Cardiac muscle cell (in vitro differentiated cells and primary cell): ENCODE results near the gene PPP1R1B. TPM values are rescaled to one million over a fixed set of nuclear protein-coding genes. Genes with fewer than 3 reads are reported as not detected.

Experiments
- DNase-seq, 2 donors: peaks; one replicate each; pipeline versions ENCODE4 v3.0.0 to v3.0.0-alpha.2; 2010 to 2017; ENCODE audit warnings: low read depth in 1 of 2, low spot score in 1 of 2
- H3K27ac ChIP-seq: fragments of 200-600 bp; sonication (generic); 2 replicates; pipeline ENCODE4 v1.5.1; 2016
- H3K27me3 ChIP-seq: fragments of 200-600 bp; sonication (generic); 2 replicates; pipeline ENCODE4 v1.6.0; 2016; ENCODE audit warnings: control low read depth
- H3K36me3 ChIP-seq: fragments of 200-600 bp; sonication (generic); 2 replicates; pipeline ENCODE4 v1.5.1; 2016; ENCODE audit warnings: control low read depth
- H3K4me1 ChIP-seq: fragments of 200-600 bp; sonication (generic); 2 replicates; pipeline ENCODE4 v1.8.1; 2017; ENCODE audit warnings: low read depth, mild to moderate bottlenecking, mixed run types
- H3K4me3 ChIP-seq: fragments of 200-600 bp; sonication (generic); 2 replicates; pipeline ENCODE4 v1.5.1; 2016; ENCODE audit warnings: mild to moderate bottlenecking
- H3K9me3 ChIP-seq: fragments of 200-600 bp; sonication (generic); 2 replicates; pipeline ENCODE4 v1.5.1; 2017; ENCODE audit warnings: low read depth, mild to moderate bottlenecking, control low read depth
- polyA plus RNA-seq: library from polyadenylated mRNA; unstranded; fragments of >200 nt; fragmentation: Nextera tagmentation; extraction: Ambion mirVana; gene quantifications from 2 replicates; pipeline ENCODE4 v1.2.1, GENCODE V29; 2016
- total RNA-seq: library from RNA; depleted of rRNA; stranded (reverse); fragments of >200 nt; gene quantifications from 2 replicates; pipeline ENCODE4 v1.2.3, GENCODE V29; 2016
- TF ChIP-seq, protein P1 (sequence below): IDR thresholded peaks from 2 replicates; pipeline ENCODE4 v1.5.1; 2012; ENCODE audit warnings: low read depth, mild to moderate bottlenecking, low read length

PPP1R1B gene
- total and polyA plus RNA-seq, 2 experiments from 2014 or later, result 7.6 to 17.7 TPM

DNA sequence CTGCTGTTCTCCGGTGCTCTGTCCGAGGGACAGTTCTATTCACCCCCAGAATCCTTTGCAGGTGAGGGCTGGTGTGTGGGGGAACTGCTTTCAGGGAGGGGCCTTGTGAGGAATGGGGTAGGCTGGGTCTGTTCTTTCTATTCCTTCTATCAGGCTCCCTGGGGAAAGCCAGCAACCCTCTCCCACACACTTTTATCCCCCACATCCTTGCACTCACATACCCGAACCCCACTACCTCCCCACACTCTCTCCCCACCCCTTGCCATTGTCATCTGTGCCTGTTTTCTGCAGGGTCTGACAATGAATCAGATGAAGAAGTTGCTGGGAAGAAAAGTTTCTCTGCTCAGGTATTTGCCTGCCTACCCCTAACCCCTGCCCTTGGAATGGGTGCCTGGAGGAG is 32.0 kb downstream of the PPP1R1B start:
- Histone ChIP-seq H3K4me1 (peaks cover 6% of the 10 kb centered on the region), H3K4me3 (no peak overlapping the region), H3K36me3 (peaks cover 11% of the 10 kb centered on the region), H3K27me3 (no peaks in the 10 kb centered on the region), H3K27ac (no peak overlapping the region), H3K9me3 (no peaks in the 10 kb centered on the region)
- TF ChIP-seq, protein P1, sequence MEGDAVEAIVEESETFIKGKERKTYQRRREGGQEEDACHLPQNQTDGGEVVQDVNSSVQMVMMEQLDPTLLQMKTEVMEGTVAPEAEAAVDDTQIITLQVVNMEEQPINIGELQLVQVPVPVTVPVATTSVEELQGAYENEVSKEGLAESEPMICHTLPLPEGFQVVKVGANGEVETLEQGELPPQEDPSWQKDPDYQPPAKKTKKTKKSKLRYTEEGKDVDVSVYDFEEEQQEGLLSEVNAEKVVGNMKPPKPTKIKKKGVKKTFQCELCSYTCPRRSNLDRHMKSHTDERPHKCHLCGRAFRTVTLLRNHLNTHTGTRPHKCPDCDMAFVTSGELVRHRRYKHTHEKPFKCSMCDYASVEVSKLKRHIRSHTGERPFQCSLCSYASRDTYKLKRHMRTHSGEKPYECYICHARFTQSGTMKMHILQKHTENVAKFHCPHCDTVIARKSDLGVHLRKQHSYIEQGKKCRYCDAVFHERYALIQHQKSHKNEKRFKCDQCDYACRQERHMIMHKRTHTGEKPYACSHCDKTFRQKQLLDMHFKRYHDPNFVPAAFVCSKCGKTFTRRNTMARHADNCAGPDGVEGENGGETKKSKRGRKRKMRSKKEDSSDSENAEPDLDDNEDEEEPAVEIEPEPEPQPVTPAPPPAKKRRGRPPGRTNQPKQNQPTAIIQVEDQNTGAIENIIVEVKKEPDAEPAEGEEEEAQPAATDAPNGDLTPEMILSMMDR, result no peak
- no peak for DNase-seq

DNA sequence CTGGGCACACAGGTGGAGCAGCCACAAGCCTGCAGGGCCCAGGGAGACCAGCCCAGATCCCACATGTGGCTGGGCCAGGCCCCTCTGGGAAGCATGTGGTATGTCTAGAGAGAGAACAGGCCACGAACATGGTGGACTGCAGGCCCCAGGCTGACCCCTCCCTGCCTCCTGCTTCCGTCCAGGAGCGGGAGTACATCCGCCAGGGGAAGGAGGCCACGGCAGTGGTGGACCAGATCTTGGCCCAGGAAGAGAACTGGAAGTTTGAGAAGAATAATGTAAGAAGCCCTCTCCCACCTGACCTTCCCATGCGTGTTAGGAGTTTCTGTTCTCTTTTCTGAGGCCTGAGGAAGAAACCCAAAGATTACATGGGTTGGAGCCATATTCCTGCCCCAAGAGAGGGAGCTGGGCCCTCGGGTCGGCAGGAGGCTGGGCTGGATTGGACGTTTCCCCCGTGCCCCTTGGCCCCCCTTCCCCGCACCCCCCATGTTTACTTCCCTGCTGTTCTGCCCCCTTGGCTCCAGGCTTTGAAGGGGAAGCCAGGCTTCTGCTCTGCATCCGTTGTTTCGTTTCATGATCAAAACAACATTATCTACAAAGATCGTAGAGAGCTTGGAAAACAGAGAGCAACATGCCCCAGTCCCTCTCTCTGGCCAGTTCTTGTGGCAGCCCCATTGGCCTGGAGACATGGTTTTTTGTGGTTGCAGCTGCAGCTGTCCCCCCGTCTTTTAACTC is 32.7 kb downstream of the PPP1R1B start:
- Histone ChIP-seq H3K4me1 (peaks cover 13% of the 10 kb centered on the region), H3K36me3 (peaks cover 11% of the 10 kb centered on the region), H3K27me3 (no peaks in the 10 kb centered on the region), H3K4me3 (no peak overlapping the region), H3K9me3 (no peaks in the 10 kb centered on the region), H3K27ac (no peak overlapping the region)
- no peak for DNase-seq
- TF ChIP-seq, protein P1, result no peak

DNA sequence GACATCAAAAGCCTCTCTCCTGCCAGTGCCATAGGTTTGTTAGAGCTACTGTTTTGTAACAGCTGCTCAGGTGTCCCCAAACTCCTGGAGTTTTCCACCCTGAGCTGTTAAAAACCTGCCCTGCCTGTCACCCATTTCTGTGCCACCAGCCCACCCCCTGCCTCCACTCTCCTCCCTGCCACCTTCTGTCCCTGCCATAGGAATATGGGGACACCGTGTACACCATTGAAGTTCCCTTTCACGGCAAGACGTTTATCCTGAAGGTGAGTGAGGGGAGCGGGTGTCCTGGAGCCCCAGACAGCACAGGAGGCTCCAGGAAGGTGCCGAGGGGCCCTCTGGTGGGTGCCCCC is 33.2 kb downstream of the PPP1R1B start:
- Histone ChIP-seq H3K4me1 (peaks cover 18% of the 10 kb centered on the region), H3K27ac (no peak overlapping the region), H3K36me3 (peaks cover 11% of the 10 kb centered on the region), H3K27me3 (no peaks in the 10 kb centered on the region), H3K4me3 (no peak overlapping the region), H3K9me3 (no peaks in the 10 kb centered on the region)
- TF ChIP-seq, protein P1, result no peak
- DNase-seq, result no peak

DNA sequence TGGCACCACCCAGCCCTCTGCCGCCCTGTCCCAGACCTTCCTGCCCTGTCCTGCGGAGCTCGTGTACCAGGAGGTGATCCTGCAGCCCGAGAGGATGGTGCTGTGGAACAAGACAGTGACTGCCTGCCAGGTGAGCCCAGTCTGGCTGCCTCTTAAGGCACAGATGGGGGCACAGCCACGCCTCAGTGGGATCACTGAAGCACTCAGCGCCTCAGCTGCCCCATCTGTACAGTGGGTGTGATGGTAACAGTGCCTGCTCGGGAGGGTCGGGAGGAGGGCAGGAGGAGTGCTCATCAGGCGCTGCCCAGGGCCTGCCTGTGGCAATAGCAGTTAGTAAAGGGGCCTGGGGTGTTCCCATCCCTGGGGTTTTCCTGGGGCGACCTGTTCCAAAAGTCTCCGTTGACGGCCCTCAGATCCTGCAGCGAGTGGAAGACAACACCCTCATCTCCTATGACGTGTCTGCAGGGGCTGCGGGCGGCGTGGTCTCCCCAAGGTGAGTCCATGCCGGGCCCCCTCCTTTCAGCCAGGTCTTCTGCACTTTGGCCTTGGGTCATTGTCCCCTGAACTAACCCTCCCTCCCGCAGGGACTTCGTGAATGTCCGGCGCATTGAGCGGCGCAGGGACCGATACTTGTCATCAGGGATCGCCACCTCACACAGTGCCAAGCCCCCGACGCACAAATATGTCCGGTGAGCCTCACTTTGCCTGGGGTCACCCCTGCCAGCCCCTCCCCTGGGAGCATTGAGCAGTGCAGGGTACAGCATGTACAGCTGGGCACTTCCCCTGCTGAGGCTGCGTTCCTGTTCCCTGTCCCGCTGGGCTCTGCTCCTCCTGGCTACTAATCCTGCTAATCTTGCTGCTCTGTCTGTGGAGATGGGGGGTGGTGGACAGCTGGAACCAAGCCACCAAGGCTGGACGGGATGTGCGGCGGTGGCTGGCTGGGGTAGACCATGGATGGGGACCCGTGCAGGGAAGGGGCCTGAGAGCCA is 33.9 kb downstream of the PPP1R1B start:
- H3K27me3 ChIP-seq, result no peaks in the 10 kb centered on the region
- H3K27ac ChIP-seq, result no peak overlapping the region
- peaks cover 11% of the 10 kb centered on the region for H3K36me3 ChIP-seq
- DNase-seq, result no peak
- TF ChIP-seq, protein P1, result no peak
- H3K4me3 ChIP-seq, result no peak overlapping the region
- H3K4me1 ChIP-seq, result peaks cover 25% of the 10 kb centered on the region
- no peaks in the 10 kb centered on the region for H3K9me3 ChIP-seq

DNA sequence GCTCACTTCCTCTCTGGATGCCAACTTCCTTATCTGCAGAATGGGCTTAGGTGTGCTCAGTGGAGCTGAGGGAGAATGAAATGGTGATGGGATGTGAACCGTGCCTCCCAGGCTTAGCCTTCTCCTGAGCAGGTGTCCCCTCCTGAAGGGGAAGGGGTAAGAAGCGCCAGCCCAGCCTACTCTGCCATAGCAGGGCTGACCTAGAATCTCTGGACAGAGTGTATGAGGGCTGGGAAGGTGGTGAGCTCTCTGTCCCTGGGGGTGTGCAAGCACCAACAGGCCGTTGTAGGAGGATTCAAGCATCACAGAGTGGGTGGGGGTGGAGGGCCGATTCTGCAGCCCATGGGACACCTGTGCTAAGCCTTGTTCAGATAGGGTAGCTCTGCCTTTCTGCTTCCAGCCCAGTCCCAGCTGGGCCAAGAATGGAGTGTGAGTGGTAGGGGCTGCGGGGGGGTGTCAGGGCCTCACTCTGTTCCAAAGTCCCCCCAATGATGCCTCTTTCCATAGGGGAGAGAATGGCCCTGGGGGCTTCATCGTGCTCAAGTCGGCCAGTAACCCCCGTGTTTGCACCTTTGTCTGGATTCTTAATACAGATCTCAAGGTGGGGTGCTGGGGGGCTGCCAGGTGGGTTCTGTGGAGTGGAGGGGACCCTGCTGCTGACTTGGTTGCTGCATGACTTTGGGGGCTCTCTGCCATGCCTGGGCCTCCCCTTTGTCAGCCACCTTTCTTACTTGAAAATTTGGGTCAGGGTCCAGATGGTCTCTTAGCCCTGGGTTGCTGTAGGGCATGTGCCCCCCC is 35.2 kb downstream of the PPP1R1B start:
- no peaks in the 10 kb centered on the region for H3K9me3 ChIP-seq

More for the DNA sequence above, 35.2 kb downstream of the PPP1R1B start:
- Histone ChIP-seq H3K27me3 (no peaks in the 10 kb centered on the region), H3K4me1 (peaks cover 38% of the 10 kb centered on the region), H3K36me3 (peaks cover 11% of the 10 kb centered on the region), H3K4me3 (no peak overlapping the region), H3K27ac (no peak overlapping the region)
- TF ChIP-seq, protein P1, result no peak
- DNase-seq, result no peak
